Kidney epithelial cell (primary cell): ENCODE results near the gene PGRMC2. TPM values are rescaled to one million over a fixed set of nuclear protein-coding genes. Genes with fewer than 3 reads are reported as not detected.

Source experiments
- DNase-seq: peaks from one replicate; pipeline ENCODE4 v3.0.0-alpha.2; 2010; ENCODE audit warnings: low read depth
- H3K27me3 ChIP-seq: 2 replicates; pipeline ENCODE4 v1.6.0; 2011; ENCODE audit warnings: low read length; ENCODE audit not compliant: control insufficient read depth, insufficient read depth
- H3K36me3 ChIP-seq: 2 replicates; pipeline ENCODE4 v1.5.1; 2011; ENCODE audit warnings: low read length; ENCODE audit not compliant: control insufficient read depth, insufficient read depth
- H3K4me3 ChIP-seq: 2 replicates; pipeline ENCODE4 v1.5.1; 2011; ENCODE audit warnings: low read depth, mild to moderate bottlenecking, control low read depth, low read length
- total RNA-seq: library from RNA; depleted of rRNA; stranded (reverse); fragments of >200 nt; gene quantifications from 2 replicates; pipeline ENCODE4 v1.2.3, GENCODE V29; 2015
- TF ChIP-seq, protein P1 (sequence below): IDR thresholded peaks from 2 replicates; pipeline ENCODE4 v1.5.1; 2011; ENCODE audit warnings: mild to moderate bottlenecking, moderate library complexity, low read length, control low read depth, inconsistent platforms; ENCODE audit not compliant: insufficient read depth, poor library complexity, severe bottlenecking

Gene PGRMC2
- total RNA-seq, 1 donor from 2014 or later: 29.6 TPM

DNA sequence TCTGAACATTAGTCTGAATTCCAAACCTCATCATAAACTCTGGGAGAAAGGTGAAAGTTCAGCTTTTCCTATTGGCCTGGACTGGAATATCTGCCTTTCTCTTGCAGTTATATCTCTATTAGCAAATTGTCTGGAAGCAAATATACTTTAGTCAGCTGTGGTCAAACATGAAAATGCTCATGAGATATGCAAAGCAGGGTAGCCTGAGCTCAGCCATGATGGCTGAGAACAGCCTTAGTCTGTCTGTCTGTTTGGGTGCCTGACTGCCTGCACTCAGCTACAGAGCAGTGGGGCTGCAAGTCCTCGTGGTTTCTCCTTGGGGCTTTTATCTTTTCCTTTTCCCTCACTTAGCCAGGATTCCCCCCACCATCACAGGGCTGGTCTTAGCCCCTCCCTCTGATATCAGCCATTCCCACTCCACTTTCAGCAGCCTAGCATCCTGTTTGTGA, 19.5 kb upstream of the PGRMC2 start:
- TF ChIP-seq, protein P1, sequence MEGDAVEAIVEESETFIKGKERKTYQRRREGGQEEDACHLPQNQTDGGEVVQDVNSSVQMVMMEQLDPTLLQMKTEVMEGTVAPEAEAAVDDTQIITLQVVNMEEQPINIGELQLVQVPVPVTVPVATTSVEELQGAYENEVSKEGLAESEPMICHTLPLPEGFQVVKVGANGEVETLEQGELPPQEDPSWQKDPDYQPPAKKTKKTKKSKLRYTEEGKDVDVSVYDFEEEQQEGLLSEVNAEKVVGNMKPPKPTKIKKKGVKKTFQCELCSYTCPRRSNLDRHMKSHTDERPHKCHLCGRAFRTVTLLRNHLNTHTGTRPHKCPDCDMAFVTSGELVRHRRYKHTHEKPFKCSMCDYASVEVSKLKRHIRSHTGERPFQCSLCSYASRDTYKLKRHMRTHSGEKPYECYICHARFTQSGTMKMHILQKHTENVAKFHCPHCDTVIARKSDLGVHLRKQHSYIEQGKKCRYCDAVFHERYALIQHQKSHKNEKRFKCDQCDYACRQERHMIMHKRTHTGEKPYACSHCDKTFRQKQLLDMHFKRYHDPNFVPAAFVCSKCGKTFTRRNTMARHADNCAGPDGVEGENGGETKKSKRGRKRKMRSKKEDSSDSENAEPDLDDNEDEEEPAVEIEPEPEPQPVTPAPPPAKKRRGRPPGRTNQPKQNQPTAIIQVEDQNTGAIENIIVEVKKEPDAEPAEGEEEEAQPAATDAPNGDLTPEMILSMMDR: no peak
- no peaks in the 10 kb centered on the region for H3K27me3 ChIP-seq
- DNase-seq: no peak
- no peaks in the 10 kb centered on the region for H3K36me3 ChIP-seq
- no peak overlapping the region for H3K4me3 ChIP-seq

DNA sequence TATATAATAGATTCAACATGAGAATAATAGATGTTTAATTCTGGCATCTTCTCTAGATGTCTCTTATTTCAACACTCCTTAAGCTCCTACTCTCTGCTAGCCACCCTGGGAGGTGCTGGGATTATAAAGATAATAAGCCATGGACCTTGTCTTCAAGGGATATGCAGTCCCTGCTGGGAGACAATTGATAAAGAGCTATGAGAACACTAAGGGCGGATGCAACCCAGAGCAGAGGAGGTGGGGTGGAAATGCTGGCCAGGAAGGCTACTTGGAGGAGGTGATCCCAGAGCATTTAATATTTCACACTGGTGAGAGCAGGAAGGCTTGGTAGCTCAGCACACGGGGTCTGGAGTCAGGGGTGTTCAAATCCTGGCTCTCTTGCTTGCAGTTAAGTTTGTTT, 18.3 kb upstream of the PGRMC2 start:
- no peak overlapping the region for H3K4me3 ChIP-seq
- TF ChIP-seq, protein P1: no peak
- no peaks in the 10 kb centered on the region for H3K27me3 ChIP-seq
- no peaks in the 10 kb centered on the region for H3K36me3 ChIP-seq
- no peak for DNase-seq

DNA sequence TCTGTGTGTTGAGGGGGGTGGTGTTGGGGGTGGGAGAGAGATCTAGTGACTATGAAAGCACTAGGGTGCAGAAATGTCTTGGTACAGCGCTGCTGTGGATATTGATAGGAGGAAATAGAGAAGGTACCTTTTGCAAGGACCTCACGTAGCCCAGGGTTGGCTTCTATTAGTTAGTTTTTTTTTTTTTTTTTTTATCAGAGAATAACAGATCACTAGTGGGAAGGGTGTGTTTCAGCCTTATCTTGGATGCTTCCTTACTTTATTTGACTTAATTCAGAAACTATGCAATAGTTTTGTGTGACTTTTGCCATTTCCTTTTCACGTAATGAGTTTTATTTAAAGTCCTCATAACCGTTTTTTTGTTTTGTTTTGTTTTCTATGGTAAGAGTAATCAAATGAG, 16.4 kb upstream of the PGRMC2 start:
- Histone ChIP-seq H3K27me3 (no peaks in the 10 kb centered on the region), H3K36me3 (no peaks in the 10 kb centered on the region), H3K4me3 (no peak overlapping the region)
- TF ChIP-seq, protein P1: no peak
- no peak for DNase-seq

DNA sequence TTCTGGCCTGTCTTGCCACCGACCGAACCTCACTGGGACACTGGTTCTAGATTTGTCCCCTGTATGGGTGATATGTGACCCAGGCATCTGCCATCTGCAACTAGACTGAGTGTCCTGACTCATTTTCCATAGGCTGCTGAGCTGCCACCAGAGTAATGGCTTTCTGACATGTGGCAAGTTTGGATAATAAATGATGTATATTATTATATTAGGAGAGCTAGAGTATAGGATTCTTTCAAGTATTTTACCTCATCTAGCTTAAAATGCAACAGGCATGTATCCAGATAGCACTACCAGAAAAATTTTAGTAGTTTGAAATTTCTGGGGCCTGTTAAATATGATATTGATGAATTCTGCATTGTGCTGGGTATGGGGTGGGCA, 15.8 kb upstream of the PGRMC2 start:
- DNase-seq: no peak
- H3K36me3 ChIP-seq: no peaks in the 10 kb centered on the region
- TF ChIP-seq, protein P1: no peak
- no peaks in the 10 kb centered on the region for H3K27me3 ChIP-seq
- no peak overlapping the region for H3K4me3 ChIP-seq

DNA sequence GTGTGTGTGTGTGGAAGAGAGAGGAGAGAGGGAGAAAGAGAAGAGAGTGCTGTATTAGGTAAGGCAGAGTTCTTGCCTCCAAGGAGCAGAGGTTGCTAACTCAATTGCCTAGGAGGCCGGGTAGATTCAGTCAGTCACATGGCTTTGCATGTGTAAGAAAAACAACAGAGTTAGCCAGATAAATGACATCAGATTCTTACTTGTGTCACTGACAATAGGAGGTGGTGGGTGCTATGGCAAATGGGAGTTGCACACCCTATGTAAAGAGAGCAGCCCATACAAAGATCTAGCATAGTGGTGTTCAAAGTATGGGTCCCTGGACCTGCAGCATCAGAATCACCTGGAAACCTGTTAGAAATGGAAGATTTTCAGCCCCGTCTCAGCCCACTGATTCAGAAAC, 14.4 kb upstream of the PGRMC2 start:
- TF ChIP-seq, protein P1: no peak
- Histone ChIP-seq H3K36me3 (no peaks in the 10 kb centered on the region), H3K27me3 (no peaks in the 10 kb centered on the region), H3K4me3 (no peak overlapping the region)
- no peak for DNase-seq

DNA sequence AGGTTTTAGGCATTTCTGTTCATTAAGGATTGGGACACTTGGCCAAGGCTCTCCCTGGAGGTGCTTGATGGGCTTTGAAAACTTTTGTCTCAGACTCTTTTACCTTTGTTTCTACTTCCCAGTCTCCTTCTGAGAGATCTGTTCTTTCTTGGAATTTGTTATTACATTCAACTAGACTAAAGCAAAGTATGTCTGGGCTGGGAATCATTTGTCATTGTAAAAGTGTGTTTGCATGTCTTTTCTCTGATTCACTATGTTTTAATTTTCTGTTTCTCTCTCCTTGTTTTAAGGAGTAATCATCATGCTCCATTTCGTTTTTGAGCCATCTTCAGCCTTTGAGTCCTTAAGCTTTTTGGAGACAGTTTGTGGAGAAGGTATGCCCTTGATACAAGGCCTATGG, 12.2 kb upstream of the PGRMC2 start:
- no peak for DNase-seq
- TF ChIP-seq, protein P1: no peak
- Histone ChIP-seq H3K4me3 (no peak overlapping the region), H3K36me3 (no peaks in the 10 kb centered on the region), H3K27me3 (no peaks in the 10 kb centered on the region)
